Right cardiac atrium (tissue), 5 donors: ENCODE data around the gene ARHGAP25. TPM values are rescaled to one million over a fixed set of nuclear protein-coding genes. Genes with fewer than 3 reads are reported as not detected.
A peak's percentile ranks its signal among the peaks of the same experiment; 100 is the strongest.

Experiments used
- ATAC-seq, 2 donors: fragments of 200-7000 bp; cut with Tn5 transposase; one replicate each; pipeline versions ENCODE4 v1.8.0 to v1.9.1; 2020; ENCODE audit warnings: moderate library complexity in 2 of 2, mild to moderate bottlenecking in 1 of 2
- DNase-seq, 3 donors: peaks; one replicate each; pipeline ENCODE4 v3.0.0-alpha.2; 2020
- H3K27ac ChIP-seq: one replicate; pipeline ENCODE4 v1.5.1; 2013; ENCODE audit warnings: mild to moderate bottlenecking, low read length, control low read depth, moderate library complexity
- H3K27me3 ChIP-seq: one replicate; pipeline ENCODE4 v1.6.1; 2013; ENCODE audit not compliant: control insufficient read depth, insufficient read depth
- H3K4me1 ChIP-seq: one replicate; pipeline ENCODE4 v1.6.1; 2013; ENCODE audit warnings: low read length; ENCODE audit not compliant: control insufficient read depth, insufficient read depth
- H3K4me3 ChIP-seq: one replicate; pipeline ENCODE4 v1.5.1; 2013; ENCODE audit warnings: low read length, control low read depth
- H3K9me3 ChIP-seq: one replicate; pipeline ENCODE4 v1.6.1; 2013; ENCODE audit warnings: low read length; ENCODE audit not compliant: control insufficient read depth
- WGBS: extraction: QIAGEN DNeasy Blood & Tissue Kit; methylation state at CpG from one replicate; pipeline ENCODE4 v1.1.7; 2013; 5-methylcytosine and 5-hydroxymethylcytosine counted together
- intact Hi-C, 4 donors: fragments of 100-400 bp; cut with DNase I; formaldehyde crosslinking; loops; one replicate each; pipeline versions ENCODE4 v1.11.0 to v1.14.0; 2022 to 2023
- polyA plus RNA-seq: library from polyadenylated mRNA; stranded (reverse); fragments of 200-250 nt; gene quantifications from one replicate; pipeline ENCODE4 v1.2.3, GENCODE V29; 2013
- total RNA-seq, 4 donors: library from RNA; stranded (reverse); fragmentation: NEBNext Ultra II Directional; extraction: Animal tissue kit (Norgen Biotek cat#: 25700); gene quantifications; one replicate each; pipeline ENCODE4 v1.2.1, GENCODE V29; 2021
- donor health status: healthy with polysubstance abuse.
- donor health status: DM: no; HTN: yes; CAD: no.
- donor health status: DM: no; HTN: no; CAD: no.
- donor health status: DM: no; HTN: yes; CAD: no; lungs with severe emphysema.
- donor health status: DM: yes; HTN: yes; CAD: no.

The ARHGAP25 gene
- total and polyA plus RNA-seq, 5 donors = 5.9 to 9.7 (median 8.5) TPM

DNA sequence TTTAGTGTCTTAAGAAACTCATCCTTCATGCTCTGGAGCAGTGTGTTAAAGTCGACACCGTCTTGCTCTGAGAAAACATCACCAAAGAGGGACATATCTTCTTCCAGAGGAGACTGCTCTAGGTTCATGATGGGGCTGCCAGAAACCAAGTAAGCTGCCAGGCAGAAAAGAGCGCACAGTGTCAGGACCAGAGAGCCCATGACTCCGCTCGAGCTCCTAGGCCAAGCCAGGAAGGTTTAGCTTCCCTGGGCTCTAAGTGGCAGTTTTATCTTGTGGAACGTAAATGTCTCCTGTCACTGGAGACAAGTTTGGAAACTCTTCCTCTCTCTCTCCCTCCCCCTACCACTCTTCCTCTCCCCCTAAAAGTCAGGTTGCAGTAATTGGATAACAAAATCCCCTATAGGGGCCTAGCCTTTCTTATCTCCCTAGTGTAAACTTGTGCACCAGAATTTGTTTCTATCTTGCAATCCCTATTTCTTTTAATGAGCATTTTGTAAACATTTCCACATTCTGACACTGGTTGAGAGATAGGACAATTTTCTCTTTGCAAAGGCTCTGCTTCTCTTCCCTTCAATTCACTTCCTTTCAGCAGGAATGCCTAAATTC, 136.7 kb downstream of the ARHGAP25 start, which contains the start of gene BMP10:
TSS of gene BMP10 (minus strand) at position 239 of the 606 bp plus-strand sequence. CDS start at position 200, 39 bp downstream.
- peak within 1 kb of the TSS; percentile 75 for H3K4me3 ChIP-seq
- intact Hi-C loops = no loop called here
- peak within 1 kb of the TSS; percentile 91 for H3K27ac ChIP-seq
- WGBS = 61% methylated on average over 6 of the region's 6 CpGs
- H3K27me3 ChIP-seq = no peaks in the 10 kb centered on the region
- DNase-seq (peak; percentile 25 to 62 (median 57)), ATAC-seq (peak; percentile 71 to 83)
- no peaks in the 10 kb centered on the region for H3K9me3 ChIP-seq
- no peaks in the 10 kb centered on the region for H3K4me1 ChIP-seq

Other genes with a start within 250 kb of the ARHGAP25 start
- not detected for gene PROKR1, start 91.2 kb upstream of the ARHGAP25 start, total RNA-seq
- gene PROKR1, start 91.2 kb upstream of the ARHGAP25 start, polyA plus RNA-seq = 0.02 TPM
- gene BMP10, start 136.6 kb downstream of the ARHGAP25 start, total RNA-seq = 1,000 to 10,000 TPM; 1,953 to 6,380 (median 2,692) TPM
- 153 TPM for gene BMP10, start 136.6 kb downstream of the ARHGAP25 start, polyA plus RNA-seq
- gene GKN2, start 218.1 kb downstream of the ARHGAP25 start, total RNA-seq = not detected
- gene GKN2, start 218.1 kb downstream of the ARHGAP25 start, polyA plus RNA-seq = not detected
- gene GKN1, start 239.8 kb downstream of the ARHGAP25 start, total RNA-seq = not detected
- gene GKN1, start 239.8 kb downstream of the ARHGAP25 start, polyA plus RNA-seq = not detected